ENCODE data around the gene PAX9.

Gene PAX9

GRCh38 chr14:36649872-36650650 is 11.6 kb upstream of the PAX9 start:
- FAIRE-seq (no peak), DNase-seq (ENCODE audit: insufficient read length, low spot score) (no peak)
- TF ChIP-seq POLR2A (IDR thresholded peaks at IDR 0.05; ENCODE audit: low read depth, low read length), result no peak

DNA sequence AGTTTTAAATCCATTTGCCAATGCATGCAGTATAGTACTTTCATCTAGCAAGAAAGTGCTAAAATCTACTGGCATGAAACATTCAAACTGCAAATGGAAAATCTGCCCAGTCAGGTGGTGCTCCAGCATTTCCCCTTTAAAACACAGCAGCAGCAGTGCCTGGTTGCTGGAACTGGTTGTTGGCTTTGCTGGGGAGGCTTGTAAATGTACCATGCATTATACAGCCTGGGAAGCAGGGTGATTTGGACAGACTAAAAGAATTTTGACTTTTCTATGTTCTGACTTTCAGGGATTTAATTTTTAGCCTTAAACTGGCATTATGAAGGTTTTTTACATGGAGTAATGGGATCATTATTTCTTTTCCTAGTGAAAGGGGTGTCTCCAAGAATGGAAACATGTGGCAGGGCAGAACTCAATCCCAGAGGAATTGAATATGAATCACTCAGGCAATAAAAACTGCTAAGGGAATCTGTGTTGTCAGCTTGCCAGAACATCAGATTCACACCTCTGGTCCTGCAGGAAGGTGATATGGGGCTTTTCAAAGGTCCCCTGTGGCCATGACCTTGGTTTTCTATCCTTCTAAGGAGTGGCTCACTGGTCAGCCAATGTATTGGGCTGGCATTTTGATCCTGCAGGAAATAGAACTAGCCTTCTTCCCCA is 9.0 kb upstream of the PAX9 start:
- FAIRE-seq (no peak), DNase-seq (ENCODE audit: insufficient read length, low spot score) (no peak)
- TF ChIP-seq POLR2A (IDR thresholded peaks at IDR 0.05; ENCODE audit: low read depth, low read length), result no peak

DNA sequence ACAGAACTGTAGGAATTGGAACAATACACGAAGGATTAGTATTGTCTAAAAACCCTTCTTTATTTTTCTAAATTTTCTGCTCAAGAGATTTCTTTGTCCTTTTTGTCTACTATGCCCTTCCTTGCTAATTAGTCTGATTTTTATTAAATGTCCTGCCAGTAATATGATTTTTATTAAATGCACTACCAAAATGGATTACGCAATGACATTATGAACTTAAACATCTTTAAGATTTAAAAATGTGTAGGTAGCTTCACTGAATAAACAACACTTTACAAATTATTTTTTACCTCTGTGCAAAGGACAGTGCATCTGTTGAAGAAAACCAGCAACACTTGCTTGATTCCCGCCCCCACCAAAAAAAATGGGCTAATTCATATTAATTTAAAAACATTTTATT is 8.2 kb upstream of the PAX9 start:
- TF ChIP-seq POLR2A (IDR thresholded peaks at IDR 0.05; ENCODE audit: low read depth, low read length), result no peak
- DNase-seq (ENCODE audit: insufficient read length, low spot score), result no peak
- no peak for FAIRE-seq

- no peak for FAIRE-seq
- TF ChIP-seq POLR2A (IDR thresholded peaks at IDR 0.05; ENCODE audit: low read depth, low read length), result no peak
- DNase-seq (ENCODE audit: insufficient read length, low spot score), result no peak
These were observed 7.5 kb upstream of the PAX9 start for GRCh38 chr14:36653962-36654793.

GRCh38 chr14:36654794-36655381 is 6.8 kb upstream of the PAX9 start:
- no peak for TF ChIP-seq POLR2A (IDR thresholded peaks at IDR 0.05; ENCODE audit: low read depth, low read length)
- DNase-seq (ENCODE audit: insufficient read length, low spot score), result no peak
- no peak for FAIRE-seq

DNA sequence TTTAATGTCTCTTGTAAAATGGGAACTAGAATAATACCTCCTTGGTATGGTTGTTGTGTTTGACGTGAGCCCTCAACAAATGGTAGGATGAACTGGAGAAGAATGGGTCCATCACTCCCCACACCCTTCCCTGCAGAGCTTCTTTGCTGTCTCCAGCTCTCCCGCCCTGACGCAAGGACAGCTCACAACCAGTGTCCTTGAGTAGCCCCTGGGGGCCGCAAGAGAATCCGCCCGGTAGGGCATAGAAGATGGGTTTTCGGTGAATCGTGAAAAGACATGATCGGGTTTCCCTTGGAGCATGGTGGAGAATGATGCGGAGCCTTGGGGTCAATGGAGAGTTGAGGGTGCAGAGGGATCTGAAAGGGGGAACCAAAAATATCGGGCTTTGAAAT is 6.1 kb upstream of the PAX9 start:
- TF ChIP-seq POLR2A (IDR thresholded peaks at IDR 0.05; ENCODE audit: low read depth, low read length), result no peak
- no peak for FAIRE-seq
- no peak for DNase-seq (ENCODE audit: insufficient read length, low spot score)

DNA sequence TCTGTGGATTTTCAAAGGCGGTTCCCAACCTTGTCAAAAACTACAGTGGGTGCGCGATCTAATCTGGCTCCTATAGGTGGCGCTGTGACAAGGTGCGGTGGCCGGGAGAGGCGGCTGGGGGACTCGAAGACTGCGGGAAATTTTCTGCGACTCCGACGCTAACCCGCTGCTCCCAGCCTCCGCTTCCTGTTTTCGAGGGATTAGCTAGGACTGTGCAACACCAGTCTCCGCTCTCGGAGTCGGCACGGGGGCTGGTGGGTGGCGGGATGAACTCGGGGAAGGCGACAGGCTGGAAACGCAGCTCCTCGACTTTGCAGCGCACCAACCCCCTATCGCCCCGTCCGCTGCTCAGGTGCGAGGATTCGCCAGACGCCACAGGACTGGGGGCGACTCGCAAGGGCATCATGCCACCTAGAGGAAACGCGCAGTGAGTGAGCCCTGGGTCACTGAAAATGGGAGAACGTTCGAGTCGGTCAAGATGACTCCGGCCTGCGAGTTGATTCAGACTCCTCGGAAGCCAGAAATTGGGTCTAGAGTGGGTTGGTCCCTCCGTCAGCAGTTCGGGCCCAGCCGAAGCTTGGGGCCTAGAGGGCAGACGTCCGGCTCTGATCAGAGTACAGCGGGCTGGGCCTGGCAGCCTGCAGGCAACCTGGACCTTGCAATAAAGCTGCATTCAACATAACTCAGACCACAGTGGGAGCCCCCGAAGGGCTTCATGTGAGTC is 5.5 kb upstream of the PAX9 start:
- FAIRE-seq, result no peak
- no peak for TF ChIP-seq POLR2A (IDR thresholded peaks at IDR 0.05; ENCODE audit: low read depth, low read length)
- DNase-seq (ENCODE audit: insufficient read length, low spot score), result no peak

DNA sequence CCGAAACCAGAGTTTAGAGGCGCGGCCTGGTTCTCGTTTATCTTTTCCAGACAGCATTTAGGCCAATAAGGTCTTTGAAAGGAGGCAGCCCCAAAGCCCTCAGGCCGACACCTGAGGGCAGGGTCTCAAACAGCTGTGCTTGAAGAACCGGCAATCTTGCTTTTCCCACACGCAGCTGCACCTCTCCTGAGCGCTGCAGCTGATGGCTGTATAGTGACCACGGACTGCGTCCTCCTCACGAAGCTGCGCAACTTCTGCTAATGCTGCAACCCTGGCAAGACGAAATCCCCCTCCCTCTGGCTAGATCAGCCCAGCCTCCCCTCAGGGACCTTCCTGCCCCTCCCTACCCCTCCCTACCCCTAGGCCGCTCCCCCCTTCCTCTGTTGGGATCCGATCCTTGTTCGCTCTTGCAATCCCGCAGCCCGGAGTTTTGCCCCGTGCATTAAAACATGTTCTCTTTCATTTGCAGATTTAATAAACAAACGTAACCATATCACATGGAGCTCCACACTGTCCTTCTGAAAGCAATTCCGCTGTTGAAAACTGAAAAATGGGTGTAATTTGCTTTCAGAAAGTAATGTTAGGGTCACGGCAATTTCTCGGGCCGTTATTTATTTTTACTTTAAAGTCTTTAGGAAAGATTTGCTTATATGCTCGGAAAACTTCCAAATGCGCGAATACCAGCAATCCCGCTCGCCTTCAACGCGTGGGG is 4.8 kb upstream of the PAX9 start:
- no peak for FAIRE-seq
- TF ChIP-seq POLR2A (IDR thresholded peaks at IDR 0.05; ENCODE audit: low read depth, low read length), result no peak
- no peak for DNase-seq (ENCODE audit: insufficient read length, low spot score)

DNA sequence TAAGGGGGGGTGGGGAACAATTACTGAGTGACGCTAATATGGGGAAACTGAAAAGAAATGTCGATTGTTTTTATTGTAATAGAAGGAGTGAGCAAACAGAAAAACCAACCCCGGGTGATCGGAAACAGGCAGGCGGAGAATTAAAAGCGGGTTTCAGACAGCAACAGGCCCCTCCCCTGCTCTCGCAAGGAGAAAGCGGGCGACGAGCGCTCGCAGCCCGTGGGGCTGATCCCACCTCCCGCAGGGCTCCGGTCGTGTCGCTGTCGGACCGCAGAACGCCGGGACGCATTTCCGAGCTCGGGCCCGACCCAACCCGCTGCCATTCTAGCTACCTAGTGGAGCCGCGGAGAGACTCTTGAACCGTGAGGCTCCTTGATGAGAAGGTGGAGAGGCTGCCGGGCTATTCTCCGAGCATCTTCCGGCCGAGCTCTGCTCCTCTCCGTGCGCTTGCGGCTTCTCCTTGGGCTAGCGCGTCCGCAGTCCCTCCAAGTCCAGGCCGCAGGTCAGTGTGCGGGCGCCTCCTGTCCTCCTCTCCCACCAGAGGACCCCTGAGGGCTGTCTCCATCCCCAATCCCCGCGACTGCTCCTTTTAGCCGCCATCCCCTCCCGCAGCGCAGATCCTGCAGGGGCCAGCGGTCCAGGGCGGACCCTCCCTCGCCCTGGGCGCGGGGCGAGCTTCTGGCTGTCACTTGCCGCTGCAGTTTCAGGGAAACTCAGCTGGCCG is 4.1 kb upstream of the PAX9 start:
- FAIRE-seq (no peak), DNase-seq (ENCODE audit: insufficient read length, low spot score) (no peak)
- TF ChIP-seq POLR2A (IDR thresholded peaks at IDR 0.05; ENCODE audit: low read depth, low read length), result no peak

DNA sequence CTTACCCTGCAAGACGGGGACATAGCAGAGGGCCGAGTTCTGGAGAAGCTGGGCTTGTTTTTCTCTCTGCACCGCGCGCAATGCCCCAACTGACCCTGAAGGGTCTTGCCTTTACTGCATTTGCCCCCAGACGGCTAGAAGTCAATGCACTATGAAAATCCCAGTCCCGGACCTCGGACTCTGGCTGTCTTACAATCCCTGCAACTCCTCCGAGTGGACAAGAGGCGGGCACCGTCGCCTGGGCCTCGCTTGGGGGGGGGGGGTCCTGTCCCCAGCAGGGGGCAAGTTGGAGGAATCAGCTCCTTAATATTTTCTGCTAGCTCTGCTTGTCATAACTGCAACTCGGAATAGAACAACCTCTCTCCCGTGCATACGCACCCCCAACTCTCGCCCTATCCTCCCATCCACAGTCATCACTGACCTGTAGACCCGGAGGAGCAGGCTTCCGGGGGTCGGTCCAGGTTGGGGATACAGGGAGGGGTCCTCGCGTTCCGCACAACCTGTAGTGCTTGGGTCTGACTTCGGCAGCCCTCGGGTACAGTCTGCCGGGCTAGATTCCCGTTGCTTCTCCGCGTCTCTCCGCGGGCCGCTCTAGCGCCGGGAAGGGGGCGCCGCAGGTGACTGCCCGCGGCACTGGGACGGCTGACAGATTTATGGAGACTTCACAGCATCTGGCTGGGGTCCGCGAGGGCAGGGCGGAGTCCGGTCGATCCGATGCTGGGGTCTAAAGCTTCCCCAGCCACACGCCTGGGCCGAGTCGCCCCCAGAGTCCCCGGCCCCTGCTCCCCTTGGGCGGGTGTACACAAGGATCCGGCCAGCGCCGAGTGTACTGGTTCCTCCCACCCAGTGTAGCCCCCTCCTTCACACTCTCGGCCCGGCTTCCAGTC is 3.3 kb upstream of the PAX9 start:
- no peak for DNase-seq (ENCODE audit: insufficient read length, low spot score)
- no peak for FAIRE-seq
- no peak for TF ChIP-seq POLR2A (IDR thresholded peaks at IDR 0.05; ENCODE audit: low read depth, low read length)

GRCh38 chr14:36659010-36659821 is 2.4 kb upstream of the PAX9 start:
- TF ChIP-seq POLR2A (IDR thresholded peaks at IDR 0.05; ENCODE audit: low read depth, low read length), result no peak
- DNase-seq (ENCODE audit: insufficient read length, low spot score), result no peak
- no peak for FAIRE-seq
